AG08396 (cell line): ENCODE data around the gene SELENOS.
A peak's percentile ranks its signal among the peaks of the same experiment; 100 is the strongest.

Experiments
- DNase-seq: peaks from one replicate; pipeline ENCODE4 v3.0.0; 2012; ENCODE audit warnings: low spot score, mixed read lengths

SELENOS gene

DNA sequence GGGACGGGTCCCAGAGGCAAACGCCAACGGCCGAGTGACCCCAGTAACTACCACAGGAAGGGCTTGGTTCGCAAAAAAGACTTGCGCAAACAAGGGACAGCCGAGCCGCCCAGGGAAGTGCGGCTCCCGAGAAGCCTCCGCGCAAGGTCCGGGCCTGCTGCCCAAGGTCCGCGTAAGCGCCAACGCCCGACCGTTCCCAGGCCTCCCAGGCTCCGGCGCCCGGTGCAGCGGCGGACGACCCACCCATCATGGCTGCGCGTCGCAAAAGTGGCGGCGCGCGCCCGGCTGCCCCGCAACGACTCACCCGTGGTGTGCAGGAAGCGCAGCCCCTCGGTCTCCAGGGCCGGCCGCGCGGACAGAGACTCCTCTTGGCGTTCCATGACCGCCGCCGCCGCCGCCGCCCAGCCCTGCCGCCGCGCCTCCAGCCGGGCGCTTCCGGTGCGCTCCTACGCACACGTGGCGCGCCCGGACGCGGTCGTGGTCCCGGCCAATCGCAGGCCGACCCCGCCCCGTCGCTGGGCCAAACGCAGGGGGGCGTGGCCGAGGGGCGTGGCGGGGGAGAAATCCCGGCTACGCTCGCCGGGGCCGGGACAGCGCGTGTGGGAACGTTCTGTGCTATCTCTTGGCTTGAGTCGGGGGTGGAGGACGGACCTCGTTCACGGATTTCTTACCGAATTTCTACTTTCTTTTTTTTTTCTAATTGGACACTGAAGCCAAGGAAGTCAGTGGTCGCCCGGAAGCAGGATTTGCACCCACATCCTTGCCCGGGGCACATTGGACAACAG, at the start of gene SELENOS:
Gene SELENOS, minus strand, starts transcription at position 448 of the 785 bp plus-strand sequence. Its CDS starts 68 bp downstream, at position 380.
- DNase-seq = peak; percentile 95

GRCh38 chr15:101326462-101327146, 49.3 kb upstream of the SELENOS start:
- DNase-seq = no peak

- DNase-seq = no peak
These were observed 48.7 kb upstream of the SELENOS start for GRCh38 chr15:101326026-101326315.

DNA sequence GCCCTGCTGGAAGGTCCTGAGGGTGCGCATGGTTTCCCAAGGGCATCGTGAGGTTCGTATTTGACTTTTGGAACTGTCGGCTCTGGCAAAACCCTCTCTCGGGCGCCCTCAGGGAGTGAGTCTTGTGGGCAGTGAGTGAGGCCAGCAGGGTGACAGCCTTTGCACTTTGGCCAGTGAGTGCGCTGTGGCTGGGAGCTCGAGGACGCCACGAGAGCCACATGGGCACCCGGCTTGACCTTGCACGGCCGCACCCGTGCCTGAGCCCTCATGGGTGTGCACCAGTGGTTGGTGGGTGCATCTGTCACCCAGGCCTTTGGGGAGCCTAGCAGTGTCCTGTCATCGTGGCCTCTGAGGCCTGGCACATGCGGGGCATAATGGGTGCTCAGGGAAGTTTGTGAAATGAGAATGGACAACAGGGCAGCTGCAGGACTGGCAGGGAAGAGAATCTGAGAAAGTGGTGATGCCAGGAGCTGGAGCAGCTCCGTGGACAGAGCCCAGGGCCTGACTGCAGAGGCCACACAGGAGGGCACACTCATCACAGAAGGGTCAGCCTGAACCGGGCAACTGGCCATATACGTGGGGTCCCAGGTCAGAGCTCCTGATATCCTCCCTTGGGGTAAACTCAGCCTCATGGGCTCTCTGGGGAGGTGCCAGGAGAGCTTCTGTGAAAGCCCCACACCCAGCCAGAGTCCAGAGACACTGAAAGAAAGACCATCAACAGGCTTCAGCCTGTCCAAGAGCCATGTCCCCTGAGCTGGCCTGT, 48.2 kb upstream of the SELENOS start:
- no peak for DNase-seq

DNA sequence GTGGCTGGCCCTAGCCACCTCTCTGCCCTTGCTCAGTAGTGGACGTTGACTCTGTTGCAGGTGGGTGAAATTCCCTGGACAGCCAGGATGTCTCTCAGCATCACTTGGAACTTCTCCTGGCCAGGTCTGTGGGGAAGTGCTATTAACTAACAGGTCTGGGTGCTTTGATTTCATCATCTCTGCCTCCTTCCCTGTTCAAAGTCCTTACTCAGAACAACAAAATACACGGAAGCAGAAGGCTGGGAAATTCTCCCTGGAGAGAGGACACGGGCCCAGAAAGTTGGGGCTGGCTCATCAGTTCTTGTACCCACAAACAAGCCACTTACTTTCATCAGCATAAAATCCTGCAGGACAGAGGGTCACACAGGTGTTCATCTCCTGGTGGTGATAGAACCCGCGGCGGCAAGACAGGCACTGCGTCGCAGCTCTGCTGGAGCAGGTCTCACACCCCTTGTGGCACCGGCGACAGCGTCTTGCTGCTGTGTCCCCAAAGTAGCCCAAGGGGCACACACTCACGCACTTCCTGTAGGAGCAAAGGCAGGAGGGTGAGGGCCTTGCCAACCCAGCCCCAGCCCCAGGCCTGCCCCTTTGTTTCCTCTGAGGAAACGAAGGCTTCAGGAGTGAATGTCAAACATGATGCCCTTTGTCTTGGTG, 47.4 kb upstream of the SELENOS start:
- no peak for DNase-seq

DNA sequence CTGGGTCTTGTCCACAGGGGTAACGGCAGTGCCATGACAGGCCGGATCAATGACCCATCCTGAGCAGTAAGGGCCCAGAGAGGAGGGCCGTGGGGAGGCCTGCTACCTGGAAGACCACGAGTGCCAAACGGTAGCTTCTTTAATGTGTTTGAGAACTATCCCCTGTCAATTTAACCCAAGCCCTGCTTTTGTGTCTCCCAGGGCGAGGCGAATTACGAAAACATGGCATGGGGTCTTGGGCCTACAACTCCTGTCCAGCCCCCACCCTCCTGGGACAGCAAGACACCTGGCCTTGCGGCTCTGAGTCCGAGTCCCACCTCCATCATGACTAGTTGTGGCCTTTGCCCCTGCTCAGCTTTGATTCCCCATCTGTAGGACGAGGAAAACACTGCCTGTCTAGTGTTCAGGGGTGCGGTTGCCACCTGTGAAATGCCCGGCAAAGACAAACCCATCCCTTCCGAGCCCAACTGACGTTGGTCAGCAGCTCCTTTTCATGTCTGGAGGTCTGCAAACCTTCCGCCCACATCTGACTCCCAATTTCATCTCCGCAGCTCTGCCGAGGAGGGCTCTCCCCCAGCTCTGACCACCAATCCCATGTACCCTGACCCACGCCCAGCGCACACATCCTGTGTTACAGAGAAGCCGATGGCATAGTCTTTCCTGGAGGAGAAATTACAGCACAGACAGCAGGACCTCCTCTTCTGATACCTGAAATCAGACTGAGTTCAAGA, 46.7 kb upstream of the SELENOS start:
- DNase-seq = no peak

DNA sequence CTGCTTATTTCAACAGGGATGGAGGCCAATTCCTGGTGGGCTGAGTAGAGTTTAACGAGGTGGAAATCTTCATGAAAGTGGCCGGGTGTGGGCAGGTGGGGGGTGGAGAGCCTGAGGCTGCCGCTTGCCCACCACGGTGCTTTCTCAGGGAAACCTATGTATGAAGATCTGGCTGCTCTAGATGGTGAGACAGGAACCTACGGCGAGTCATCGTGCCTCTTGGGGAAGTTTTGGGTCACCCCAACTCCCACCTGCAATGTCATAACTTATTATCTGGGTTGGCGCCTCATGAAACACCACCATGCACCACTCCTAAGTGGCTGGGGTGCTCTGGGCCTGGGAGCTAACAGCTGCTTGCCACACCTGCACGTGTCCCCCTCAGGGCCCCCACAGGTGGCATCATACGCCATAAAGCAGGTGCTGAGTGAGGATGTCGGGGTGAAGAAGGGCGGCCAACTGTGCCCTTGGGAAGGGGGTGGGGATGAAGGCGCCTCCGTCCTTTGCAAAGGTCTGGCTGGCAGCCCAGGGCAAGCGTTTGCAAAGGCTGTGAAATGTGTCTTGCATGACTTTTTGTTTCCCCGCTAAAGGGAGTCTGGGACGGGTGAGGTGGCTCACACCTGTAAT, 45.7 kb upstream of the SELENOS start:
- DNase-seq = no peak

DNA sequence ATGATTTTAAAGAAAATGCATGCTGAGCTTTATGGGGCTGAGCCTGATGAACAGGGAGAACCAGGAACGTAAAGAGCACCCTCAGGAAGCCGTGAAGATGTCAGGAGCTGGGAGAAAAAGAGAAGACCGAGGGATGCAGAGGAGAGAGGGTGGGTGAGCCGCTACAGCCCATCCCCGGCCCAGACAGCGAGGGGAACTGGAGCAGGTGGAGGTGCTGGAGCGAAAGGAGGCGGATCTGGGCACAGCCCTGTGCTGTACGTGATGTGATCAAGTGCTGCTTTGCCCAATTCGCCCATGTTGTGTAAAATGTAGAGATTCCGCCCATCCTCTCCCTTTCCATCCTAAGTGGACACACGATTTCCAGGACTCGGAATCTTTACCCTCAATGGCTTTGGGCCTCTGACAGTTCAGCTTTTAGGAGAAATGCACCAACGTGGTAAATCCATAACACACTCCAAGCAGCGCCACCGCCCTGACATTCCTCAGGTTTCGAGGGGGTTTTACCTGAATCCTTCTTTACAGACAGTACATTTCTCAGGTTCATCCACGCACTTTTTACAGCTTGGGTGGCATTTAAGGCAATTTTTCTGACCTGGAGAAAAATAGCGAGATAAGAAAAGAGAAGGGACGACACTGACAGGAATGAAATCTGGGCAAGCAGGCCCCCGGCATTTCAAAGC, 44.9 kb upstream of the SELENOS start:
- DNase-seq = no peak

DNA sequence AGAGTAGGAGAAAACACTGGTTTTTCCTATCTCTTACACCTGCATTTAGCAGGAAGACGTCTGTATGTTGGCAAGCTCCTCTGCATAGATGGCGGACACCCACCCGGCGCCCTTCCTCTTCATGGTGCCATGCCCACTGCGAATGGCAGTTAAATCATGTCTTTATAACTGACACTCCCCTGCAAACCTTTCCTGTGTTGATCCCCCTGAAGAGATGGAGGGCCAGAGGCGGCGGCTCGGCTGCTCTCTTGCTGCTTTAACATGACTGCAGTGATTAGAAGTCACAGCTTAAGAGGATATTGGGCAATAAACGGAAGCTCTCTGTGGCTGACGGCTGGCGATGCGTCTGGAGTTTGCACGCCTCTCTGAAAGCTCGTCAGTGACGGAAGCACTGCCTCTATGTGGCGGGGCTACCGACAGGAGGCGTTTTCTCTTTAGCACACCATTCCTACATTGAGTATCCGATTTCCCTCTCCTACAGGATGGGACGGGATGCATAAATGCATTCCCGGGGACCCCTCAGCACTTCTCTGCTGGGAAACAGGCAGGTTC, 43.3 kb upstream of the SELENOS start:
- peak; percentile 60 for DNase-seq

DNA sequence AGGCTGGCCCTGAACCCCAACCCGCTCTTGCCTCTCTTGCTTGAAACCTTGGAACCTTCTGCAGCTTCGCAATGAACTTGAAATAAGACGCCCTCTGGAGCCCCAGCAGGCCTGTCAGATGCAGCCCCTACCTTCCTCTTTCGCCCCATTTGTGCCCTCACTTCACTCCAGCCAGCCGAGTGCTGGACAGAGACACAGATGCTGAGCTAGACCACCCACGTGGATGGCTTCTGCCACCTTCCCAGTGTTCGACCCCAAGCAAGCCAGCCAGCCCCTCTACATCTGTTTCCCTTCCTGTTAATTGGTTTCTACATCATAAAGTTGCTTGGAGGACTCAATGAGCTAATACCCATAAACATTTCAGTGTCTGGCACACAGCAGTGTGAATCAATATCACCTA, 41.6 kb upstream of the SELENOS start:
- DNase-seq = no peak

DNA sequence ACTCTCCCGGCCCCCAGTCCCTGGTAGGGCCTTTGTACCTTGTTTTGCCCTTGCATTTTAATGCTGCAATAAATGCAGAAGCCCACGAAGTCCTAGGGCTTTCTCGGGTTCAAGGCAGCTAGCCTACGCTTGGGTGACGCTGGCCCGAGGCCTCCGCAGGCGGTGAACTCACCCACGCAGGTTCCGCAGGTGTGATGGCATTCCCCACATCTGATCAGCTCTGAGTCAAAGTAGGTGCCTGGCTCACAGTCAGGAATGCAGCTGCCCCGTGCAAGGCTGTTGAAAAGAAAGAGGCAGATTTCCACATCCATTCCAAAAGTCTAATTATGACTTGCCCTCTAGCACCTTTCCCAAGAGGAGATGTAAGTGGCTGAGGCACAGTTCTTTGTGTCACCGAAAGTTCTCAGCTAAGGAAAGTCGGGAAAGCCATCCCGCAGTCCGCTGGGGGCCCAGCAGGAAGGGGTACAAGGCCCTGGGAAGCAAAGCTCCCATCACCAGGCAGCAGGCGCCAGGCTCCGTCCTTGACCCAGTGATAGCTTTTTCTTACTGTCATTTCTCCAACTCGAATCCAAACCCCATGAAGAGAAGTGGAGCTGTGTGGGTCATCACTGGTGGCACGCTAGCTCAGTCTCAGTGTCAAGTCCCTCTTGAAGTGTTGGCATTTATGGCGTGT, 41.0 kb upstream of the SELENOS start:
- no peak for DNase-seq

GRCh38 chr15:101317336-101317872, 40.1 kb upstream of the SELENOS start:
- no peak for DNase-seq

GRCh38 chr15:101316529-101316928, 39.2 kb upstream of the SELENOS start:
- no peak for DNase-seq

- DNase-seq = no peak
These were observed 38.5 kb upstream of the SELENOS start for GRCh38 chr15:101315736-101316135.

DNA sequence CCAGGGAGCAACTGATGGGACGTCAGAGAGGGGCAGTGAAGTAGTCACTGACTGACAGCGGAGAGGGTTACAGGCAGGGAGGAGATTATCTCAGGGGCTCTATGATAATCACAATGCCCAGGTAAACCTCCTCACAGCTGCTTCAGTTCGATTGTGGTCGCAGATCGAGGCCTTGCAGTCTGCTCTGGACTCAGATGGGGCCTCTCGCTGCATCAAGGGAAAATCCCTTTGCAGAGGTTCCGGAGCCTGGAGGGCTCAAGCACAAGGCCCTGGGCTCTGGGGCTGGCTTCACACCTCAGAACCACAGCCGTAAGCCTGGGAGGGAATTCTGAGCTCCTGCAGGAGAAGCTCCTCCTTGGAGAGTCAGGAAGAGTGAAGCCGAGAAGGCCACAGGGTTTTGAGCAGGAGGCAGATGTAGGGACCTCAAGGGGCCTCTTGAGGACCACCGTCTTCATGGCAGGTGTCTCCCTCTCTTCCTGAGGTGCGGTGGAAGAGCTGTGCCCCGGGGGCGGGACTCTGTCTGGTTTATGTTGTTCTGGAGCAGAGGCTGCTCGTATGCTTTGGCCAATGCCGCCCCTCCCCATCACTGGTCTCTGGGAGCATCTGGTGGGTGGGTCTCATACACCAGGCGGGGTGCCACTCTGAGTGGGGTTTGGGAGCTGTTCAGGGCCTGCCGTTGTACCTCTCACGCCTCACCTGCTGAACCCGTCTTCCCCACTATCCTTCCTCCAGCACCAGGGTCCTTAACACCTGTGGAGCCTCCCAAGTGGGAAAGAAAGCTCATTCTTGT, 37.2 kb upstream of the SELENOS start:
- no peak for DNase-seq

DNA sequence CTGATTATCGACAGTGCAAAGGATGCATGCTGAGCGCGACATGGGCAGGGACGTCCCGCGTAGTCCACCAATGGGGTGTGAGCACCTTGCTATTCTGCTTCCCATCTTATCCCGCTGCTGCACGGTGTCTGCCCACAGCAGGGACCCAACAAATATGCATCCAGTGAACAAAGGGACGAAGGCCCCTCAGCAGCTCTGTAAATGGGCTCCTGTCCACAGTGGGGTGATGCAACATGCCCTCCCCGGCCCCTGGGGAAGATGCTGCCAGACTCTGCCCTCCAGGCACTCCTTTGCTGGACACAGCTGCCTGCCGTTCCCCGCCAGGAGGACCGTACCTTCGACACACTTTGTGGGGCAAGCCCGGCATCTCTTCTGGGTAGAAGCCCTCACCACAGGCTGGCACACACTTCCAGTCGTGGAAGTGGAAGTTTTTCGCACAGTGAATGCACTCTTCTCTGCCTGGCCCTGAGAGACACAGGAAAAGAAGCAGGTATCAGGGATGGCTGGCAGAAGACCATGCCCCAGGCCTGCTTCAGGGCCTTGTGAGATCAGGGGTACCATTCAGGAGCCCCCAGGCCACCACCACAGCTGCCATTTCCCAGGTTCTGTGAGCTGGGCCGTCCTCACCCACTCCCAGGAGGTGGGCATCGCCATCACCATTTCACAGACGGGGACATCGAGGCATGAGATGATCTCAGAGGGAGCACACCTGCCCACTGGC, 35.9 kb upstream of the SELENOS start:
- DNase-seq = no peak

GRCh38 chr15:101310508-101310907, 33.2 kb upstream of the SELENOS start:
- no peak for DNase-seq

- DNase-seq = no peak
These were observed 32.8 kb upstream of the SELENOS start for GRCh38 chr15:101310161-101310480.
